DMS 273 (cell line): ENCODE data around the gene KARS1.
A peak's percentile ranks its signal among the peaks of the same experiment; 100 is the strongest.

ENCODE experiments used
- DNase-seq: peaks from one replicate; lab custom pipeline; 2025; ENCODE audit not compliant: unreplicated experiment; lab: John Stamatoyannopoulos, UW

Gene KARS1

GRCh38 chr16:75647492-75648264, at the start of gene KARS1, which contains the start of gene TERF2IP:
KARS1 (minus strand) TSS chr16:75647665; CDS start chr16:75647639, 26 bp downstream.
TERF2IP (plus strand) TSS chr16:75647773; CDS start chr16:75647883, 110 bp downstream.
- DNase-seq: peak; percentile 98

DNA sequence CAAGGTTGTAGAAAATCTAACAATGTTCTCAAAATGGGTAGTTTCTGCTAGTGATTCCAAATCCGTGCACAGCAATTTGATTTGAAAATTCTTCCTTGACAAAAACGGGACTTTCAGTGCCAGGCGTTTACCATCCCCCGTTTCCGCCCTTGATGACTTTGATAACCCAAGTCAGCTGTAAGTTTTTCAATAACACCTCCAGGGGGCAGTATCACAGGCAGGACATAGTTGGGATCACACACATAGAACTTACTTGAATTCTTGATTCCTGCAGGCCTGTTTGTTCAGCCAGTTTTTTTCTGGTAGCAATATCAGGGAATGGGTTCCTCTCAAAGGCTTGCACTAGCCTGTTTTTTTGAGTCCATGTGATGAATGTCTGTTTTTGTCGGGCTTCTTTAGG, 48.2 kb upstream of the KARS1 start:
- peak; percentile 39 for DNase-seq

GRCh38 chr16:75687361-75687760, 39.9 kb upstream of the KARS1 start:
- no peak for DNase-seq

- no peak for DNase-seq
Observed at GRCh38 chr16:75682308-75682707, 34.8 kb upstream of the KARS1 start.

GRCh38 chr16:75679366-75679765, 31.9 kb upstream of the KARS1 start:
- DNase-seq: no peak

- no peak for DNase-seq
Observed at GRCh38 chr16:75676909-75677308, 29.4 kb upstream of the KARS1 start, which contains the start of gene CPHXL2. CPHXL2 (minus strand) TSS chr16:75677009; CDS start chr16:75676999, 10 bp downstream.

GRCh38 chr16:75667503-75667902, 20.0 kb upstream of the KARS1 start:
- DNase-seq: no peak

DNA sequence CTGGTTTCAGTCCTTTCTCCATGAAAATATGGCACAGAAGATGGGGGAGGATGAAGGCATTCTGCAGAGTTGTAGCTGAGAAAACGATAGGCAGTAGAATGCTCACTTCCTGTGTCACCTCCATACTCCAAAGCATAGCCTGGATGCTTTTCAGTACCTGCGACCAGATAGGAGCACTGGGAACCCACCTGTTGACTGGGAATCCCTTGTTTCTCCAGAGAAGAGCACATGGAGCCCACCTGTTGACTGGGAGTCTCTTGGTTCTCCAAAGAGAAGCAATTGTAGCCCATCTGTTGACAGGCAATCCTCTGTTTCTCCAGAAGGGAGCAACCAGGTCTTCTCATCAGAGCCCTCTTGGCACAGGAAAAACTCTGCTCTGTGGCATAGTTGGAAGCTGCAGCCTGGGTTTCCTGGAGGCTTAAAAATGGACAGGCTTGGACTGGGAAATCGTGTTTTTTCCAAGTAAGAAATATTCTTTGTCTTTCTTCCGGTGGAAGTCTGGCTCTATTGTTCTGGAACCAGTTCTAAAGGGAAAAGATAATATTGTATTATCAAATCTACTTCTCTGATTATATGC, 13.3 kb upstream of the KARS1 start:
- DNase-seq: peak; percentile 33

DNA sequence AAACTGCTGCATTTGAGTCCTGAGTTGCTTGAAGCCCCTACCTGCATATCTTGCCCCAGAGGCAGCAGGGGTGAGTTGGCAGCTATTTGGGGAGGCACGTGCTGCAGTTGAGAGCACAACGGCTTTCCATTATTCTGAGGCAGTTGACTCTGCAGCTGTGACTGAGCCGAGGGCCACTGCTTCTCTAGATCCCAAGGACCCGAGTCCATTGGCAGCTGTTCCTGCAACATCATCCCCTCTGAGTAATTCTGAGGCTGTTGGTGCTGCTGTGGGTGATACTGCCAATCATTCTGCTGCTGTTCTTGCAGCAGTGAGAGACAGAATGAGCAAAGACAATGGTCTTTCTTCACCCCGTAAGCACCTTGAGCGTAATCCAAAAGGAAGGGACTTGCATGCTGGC, 12.9 kb upstream of the KARS1 start:
- DNase-seq: no peak

DNA sequence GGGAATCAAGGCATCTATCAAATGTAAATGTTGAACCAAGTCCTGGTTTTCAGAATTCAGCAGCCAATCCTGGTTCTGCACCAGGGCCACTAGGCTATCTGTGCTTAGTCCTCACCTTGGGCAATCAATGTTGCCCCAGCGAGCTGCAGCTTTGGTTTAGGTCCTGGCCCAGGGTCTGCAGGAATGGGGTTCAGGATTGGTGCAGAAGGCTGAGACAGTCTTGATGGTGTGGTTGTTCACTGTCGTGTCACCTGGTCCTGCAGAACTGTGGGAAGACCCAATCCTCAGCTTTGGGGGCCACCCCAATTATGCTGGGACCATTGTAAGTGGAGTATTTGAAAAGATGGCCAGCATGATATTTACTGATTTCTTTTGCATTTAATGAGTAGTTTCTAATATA, 10.7 kb upstream of the KARS1 start:
- DNase-seq: no peak

GRCh38 chr16:75653922-75654321, 6.5 kb upstream of the KARS1 start:
- DNase-seq: no peak

- DNase-seq: peak; percentile 90
Observed at GRCh38 chr16:75648265-75649076, 1.0 kb upstream of the KARS1 start.

DNA sequence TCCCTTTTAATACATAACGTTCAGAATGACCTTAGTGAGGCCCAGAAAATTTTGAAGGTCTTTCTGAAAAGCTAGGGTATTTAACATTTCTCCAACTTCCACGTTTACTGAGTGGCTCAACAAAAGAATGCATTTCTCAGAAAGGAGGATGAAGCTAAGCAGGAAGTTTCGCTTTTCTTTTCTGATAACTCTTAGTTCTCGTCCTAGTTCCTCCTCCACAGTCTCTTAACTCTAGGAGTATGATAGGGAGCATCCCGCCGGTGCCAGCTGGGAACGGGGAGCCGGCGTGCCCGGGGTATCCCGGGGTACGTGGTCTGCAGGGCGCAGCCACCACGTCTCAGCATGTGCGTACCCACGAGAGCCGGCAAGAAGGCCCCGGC, 363 bp downstream of the KARS1 start:
- DNase-seq: no peak

DNA sequence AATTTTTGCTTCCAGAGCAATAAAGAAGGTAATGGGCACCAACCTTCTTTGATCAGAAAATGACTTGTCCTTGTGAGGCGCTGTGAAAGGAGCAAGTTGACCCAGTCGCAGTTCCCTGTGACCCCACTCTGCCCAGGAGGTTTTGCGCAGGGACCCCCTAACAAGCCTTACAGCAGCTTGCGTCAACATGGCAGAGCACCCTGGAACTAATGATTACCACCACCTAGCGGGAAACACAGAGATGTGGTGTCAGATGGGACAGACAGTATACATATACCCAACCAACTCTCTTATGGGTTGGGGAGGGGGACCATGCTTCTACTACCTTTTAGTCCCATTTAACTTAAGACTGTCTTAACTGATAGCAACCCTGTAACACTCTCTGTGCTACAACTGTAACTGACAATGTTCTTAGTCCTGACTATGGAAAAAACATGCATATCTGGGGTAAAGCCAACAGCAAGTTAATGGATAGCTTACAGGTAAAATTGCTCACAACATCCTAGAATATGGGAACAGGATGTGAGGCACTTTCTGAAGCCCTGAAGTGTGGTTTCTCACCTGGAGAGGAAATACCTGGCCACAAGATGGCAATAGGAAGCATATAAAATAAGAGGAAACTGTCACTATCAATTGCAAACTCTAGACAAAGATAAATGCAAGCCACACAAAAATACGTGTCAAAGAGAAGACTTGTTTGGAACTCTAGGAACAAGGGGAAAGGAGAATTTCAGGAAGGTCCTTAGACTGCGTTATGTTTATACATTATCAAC, 3.0 kb downstream of the KARS1 start:
- DNase-seq: no peak

- no peak for DNase-seq
Observed at GRCh38 chr16:75640598-75640997, 6.9 kb downstream of the KARS1 start.

- DNase-seq: no peak
Observed at GRCh38 chr16:75635036-75635435, 12.4 kb downstream of the KARS1 start.

- no peak for DNase-seq
Observed at GRCh38 chr16:75632857-75633256, 14.6 kb downstream of the KARS1 start.

- DNase-seq: no peak
Observed at GRCh38 chr16:75630052-75630451, 17.4 kb downstream of the KARS1 start.

DNA sequence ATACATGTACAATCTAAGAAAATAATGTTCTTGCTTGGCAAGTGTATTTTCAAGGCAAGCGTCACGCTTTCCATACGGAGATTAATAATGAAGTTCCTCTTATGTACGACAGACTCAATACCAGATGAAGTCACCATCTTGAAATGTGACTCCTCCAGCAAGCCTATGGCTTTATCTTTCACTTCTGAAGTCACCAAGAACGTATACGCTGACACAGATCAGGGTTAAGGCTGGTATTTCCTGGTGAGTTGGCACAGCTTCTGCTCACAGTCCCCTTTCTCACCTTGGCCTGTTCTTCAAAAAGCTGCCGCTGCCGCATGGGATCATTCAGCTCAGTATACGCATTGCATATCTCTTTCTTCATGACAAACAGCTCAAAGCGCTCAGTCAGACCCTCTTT, 18.3 kb downstream of the KARS1 start:
- DNase-seq: no peak

DNA sequence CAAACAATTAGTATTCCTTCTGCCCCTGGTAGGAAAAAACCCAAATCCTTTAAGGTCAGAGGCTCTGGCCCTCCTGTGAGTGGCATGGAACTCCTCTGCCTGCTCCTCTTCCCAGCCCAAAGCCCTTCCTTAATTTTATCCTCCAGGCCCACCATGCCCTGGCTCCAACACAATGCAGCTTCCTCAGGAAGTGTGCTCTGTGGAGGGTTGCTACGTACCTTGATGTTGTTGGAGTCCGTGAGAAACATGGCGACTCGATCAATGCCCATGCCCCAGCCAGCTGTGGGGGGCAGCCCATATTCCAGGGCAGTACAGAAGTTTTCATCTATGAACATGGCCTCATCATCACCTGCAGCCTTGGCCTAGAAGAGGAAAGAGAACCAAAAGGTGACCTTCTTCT, 19.1 kb downstream of the KARS1 start:
- DNase-seq: no peak

GRCh38 chr16:75627851-75628250, 19.6 kb downstream of the KARS1 start:
- no peak for DNase-seq
